GM20431 (cell line): ENCODE data around the gene SH2D3C.

Experiments used
- in situ Hi-C: fragments of 300-500 bp; cut with MseI, MboI; formaldehyde crosslinking; loops from one replicate; pipeline ENCODE4 v1.15.0; 2020; ENCODE audit warnings: low sequenced_read_pairs; ENCODE audit not compliant: unreplicated experiment

The SH2D3C gene

DNA sequence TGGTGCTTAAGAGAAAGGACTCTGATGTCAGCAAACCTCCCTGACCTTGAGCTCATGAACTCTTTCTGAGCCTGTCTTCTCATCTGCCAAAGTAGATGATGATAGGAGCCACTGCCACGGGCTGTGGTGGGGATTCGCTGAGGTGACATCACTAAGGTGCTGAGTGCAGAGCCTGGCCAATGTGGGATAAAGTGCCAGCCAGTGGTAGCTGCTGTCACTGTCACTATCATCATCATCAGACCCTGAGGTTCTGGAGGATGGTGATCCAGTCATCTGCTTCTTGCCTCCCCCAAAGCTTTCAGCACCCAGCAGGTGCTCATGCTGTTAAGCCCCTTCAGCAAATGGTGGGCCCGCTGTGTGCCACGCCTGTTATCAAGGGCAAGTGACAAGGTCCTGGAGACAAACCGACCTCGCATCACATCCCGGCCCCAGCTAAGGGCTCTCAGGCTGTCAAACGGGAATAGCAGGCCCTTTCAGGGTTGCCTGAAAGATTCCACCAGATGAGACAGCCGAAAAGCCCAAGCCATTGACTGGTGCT is 30.6 kb upstream of the SH2D3C start:
- in situ Hi-C loops = no loop called here

DNA sequence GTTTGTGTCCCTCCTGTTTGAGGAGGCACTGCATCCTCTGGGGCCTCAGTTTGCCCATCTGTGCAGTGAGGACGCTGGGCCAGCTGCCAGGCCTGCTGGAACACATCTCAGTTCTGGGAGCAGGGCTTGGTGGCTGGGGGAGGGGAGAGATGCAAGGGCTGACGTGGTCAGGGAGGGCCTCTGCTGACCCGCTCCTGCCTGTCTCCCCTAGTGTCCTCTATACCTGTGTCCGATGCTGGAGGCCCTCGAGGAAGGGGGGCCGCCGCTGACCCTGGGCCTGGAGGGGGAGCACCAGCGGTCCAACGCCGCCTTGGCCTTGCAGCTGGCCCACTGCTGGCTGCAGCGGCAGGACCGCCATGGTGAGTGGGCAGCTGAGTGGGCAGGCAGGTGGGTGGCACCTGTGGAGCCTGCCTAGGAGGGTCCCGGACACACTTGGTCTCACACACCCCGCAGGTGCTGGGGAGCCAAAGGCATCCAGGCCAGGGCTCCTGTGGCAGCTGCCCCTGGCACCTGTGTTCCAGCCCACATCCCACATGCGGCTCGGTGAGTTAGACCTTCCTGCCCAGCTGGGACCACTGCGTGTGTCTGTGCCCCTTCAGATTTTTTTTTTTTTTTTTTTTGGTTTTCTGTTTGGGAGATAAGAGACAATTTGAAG is 30.0 kb upstream of the SH2D3C start:
- in situ Hi-C loops = no loop called here

DNA sequence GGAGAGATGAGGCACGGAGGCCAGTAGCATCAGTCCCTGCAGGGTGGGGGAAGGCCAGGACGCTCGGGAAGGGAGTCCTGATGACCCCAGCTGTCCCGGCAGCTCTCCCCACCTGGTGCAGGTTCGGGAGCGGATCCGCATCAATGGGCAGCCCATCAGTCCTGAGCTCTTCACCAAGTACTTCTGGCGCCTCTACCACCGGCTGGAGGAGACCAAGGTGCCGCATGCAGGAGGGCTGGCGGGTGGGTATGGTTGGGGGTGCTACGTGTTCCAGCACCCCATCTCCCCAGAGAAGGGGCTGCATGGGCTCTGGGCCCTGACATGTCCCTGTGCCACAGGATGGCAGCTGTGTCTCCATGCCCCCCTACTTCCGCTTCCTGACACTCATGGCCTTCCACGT is 28.4 kb upstream of the SH2D3C start:
- in situ Hi-C loops = no loop called here

DNA sequence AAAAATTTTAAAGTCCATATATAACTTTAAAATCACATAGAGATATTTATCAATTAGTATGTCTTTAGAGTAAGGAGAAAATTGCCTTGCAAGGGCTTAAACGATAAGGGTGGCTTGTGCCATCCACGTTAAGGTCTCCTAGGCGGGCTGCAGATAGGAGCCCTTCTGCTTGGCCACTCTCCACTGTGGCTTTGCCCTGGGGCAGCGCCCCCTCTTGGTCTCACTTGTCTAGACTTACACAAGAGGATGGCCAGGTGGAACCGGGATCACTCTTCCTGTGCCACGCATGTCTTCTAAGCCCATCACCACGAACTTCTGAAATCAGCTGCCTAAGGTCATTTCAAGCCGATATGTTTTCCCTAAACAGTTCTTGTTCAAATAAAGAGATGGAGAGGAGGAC is 27.2 kb upstream of the SH2D3C start:
- in situ Hi-C loops = no loop called here

DNA sequence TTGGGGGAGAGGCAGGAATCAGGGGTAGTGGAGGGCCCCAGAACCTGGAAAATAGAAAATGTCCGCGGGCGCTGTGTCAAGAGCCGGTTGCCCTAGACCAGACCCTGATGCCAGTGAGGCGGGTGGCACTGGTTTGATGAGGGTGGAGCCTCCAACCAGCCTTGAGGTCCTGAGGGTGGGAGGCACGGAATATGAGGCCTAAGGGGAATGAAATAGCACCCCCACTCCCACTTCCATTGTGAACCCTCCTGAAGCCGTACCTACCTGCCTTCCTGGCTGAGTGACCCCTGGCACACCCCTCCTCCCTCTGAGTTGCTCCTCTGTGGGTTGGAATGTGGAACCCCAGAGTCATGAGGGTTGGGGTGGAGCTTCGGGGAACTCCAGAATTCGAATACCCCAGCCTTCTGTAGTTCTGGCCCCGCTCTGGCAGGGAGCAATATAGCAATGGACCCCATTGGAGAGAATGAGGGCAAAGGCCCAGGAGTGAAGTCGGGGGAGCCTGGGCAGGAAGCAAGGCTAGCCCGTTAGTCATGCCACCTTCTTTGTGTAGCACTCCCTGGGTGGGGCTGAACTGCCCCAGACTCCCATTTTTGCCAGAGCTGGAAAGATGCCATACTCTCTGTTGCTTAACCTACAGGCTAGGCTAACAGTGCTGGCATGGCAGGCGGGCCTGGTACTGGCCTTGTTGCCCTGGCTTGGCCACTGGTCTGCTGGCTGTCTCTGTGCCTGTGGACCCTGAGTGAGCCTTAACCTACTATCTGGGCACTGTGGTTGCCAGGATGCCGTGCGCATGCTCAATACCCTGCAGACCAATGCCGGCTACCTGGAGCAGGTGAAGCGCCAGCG is 25.3 kb upstream of the SH2D3C start:
- in situ Hi-C loops = no loop called here

DNA sequence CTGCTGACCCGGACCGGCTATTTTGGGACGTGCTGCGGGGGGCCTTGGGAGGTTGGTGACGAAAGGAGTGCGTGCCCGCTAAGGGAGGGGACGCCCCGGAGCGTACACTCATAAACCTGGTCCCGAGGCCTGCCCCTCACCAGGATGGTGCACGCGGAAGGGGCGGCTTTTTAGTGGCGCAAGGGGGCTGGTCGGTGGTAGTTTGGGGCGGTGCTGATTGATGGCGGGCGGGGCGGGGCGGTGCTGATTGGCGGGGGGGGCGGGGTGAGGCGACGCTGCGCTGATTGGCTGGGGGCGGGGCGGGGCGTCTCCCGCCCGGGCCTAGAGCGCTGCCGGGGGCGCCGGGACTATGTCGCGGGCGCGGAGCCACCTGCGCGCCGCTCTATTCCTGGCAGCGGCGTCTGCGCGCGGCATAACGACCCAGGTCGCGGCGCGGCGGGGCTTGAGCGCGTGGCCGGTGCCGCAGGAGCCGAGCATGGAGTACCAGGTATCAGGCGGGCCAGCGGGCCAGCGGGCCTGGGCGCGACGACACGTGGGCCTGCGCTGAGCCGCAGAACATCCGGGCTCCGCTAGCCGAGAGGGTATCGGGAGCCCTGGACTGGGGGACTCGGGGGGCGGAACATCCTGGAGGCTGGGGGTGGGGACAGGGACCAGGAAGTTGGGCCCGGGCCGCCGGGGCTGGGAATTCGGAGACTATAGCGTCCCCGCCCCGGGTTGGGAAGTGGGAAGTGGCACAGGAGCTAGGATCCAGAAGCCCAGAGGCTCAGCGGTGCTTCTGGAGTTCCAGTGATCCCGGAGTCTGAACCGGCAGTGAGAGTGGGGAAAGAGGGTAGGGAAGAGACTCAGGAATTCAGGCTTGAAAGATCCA is 24.3 kb upstream of the SH2D3C start, which contains the start of gene FPGS:
Gene FPGS, plus strand, starts transcription at position 307 of the 868 bp plus-strand sequence. Its CDS starts 43 bp downstream, at position 350.
- in situ Hi-C loops = no loop called here

DNA sequence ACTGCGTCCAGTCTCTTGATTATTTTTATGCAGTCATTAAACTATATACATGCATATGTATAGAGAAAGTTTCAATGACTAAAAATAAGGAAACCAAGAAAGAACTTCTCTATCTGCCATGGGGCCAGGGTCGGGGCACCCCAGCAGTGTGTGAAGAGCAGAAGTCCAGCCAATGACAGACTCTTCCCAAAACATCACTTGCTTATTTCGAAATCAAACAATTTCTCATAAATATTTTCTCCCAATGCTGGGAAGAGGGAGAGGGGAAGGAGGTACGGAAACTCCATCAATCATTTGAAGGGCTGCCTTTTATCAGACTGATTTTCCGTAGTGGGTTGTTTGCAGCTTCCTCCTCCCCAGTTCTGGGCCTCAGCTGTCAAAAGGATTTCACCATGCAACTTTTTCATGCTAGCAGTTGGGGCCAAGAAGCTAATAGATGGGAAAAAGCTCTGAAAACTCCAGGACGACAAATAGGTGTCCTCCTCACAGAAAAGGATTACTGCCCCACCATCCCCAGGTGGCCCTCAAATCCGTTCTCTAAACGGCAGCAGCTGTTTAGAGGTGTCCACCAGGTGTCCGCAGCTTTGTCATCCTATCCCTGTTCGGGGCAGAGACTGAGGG is 23.6 kb upstream of the SH2D3C start:
- in situ Hi-C loops = no loop called here

DNA sequence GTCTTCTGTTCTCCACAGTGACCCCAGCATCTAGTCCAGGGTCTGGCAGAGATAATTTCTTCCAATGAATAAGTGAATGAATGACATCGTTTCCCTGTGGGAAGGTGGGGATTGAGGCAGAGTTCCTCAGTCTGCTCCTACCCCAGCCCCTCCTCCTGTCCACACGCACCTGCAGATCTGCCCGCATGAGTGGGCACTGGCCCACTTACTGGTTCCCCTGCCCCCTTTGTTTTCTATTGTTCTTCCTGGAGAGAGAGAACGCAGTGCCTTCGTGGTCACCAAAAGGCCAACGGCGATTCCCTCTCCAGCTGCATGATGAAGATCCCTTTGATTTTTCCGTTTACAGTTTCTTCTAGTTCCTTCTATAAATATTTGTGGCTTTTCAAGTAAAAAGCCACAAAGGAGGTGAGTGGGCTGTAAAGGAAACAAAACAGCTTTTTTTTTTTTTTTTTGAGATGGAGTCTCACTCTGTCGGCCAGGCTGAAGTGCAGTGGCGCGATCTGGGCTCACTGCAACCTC is 18.4 kb upstream of the SH2D3C start:
- in situ Hi-C loops = no loop called here

DNA sequence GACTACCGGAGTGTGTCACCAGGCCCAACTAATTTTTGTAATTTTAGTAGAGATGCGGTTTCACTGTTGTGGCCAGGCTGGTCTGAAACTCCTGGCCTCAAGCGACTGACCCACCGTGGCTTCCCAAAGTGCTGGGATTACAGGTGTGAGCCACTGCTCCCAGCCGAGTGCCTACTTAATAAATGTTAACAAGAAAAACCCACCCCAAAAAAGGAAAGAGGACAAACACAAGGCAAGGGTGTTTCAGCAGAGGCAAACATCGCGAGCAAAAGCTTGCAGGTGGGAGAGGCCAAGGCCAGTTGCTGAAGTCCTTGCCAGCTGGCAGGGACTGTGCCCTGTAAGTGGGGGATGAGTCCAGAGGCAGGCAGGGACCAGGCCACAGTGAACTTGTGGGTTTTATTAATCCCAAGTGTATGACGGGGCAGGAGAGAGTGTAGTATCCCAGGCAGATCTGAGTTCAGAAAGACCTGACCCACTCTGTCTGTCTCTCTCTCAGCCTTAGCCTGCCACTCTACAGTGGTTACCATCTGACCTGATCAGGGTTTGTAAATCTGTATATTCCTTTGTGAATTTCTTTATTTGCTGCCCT is 17.9 kb upstream of the SH2D3C start:
- in situ Hi-C loops = no loop called here

DNA sequence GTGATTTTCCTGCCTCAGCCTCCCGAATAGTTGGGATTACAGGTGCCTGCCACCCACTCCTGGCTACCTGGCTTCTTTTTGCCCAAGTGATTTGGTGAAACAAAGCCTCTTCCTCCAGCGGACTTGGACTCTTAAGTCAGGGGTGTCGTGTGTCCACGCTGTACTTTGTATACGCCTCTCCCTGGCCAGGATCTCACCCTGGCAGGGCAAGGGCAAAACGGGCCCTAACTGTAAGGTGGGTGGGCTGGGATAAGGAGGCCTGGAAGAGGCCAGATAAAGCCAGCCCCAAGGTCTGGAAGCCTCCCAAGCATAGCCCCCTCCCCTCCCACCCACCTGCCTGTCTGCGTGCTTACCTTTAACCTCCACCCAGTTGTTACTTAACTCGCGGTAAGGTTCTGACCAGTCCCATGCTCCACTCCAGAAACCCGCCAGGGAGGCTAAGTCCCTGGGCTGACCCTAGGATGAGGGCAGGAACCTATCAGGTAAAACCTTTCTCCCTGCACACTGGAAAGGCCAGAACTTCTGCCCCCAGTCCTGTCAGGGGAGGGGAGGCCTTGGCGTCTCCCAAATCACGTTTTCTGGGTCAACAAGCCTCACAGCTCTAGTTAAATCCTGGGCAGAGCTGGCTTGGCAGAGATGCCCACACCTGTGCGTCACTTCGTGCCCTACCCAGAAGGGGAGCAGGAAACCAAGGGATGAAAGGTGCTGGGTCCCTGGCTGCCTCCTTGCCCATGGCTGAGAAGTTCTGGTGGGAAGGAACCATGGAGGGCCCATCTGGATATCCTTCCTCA is 15.7 kb upstream of the SH2D3C start:
- in situ Hi-C loops = no loop called here

DNA sequence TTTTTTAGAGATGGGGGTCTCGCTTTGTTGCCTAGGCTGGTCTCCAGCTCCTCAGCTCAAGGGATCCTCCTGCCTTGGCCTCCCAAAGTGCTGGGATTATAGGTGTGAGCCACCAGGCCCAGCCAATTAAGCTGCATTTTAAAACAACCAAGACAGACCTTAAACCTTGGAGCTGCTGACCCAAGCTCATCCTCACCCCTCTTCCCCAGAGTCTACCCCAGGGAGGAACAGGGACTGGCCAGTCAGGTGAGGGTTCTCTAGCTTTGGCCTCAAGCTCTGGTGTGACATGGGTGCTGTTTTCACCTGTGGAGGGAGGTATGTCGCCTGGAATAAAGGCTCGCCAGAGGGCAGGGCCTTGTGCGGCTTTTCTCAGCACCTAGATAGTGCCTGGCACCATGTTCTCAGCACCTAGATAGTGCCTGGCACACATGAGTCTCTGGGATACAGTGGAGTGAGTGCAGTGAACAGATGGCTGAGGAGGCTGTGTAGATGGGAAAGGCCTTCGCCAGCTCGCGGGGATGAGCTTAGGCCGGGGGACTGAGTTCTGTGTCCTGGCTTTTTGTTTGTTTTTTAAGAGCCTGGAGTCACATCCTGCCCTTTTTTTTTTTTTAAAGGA is 14.7 kb upstream of the SH2D3C start:
- in situ Hi-C loops = no loop called here

DNA sequence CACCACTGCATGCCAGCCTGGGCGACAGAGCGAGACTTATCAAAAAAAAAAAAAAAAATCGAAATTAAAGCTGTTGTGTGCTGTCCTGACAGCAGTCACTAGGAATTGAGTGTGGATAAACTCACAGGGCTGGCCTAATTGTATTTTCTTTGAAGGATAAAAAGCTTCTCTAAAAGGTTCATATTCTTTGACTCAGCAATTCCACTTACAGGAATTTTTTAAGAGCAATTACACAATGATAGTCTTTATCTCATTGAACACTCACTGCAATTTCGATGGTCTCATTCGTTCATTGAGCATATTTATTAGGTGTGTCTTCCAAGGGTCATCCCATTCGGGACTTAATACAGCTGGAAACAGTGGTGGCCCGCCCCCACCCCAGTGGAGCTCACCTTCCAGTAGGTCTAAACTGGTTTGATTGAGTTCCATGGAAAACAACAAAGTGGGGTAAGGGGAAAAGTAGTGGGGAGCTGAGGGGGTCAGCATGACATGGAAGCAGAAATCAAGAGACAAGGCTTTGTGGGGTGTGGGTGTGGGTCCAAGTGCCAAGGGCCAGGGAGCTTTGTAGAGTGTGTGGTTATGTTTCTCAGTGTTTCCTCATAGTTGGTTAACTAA is 14.1 kb upstream of the SH2D3C start:
- in situ Hi-C loops = no loop called here

DNA sequence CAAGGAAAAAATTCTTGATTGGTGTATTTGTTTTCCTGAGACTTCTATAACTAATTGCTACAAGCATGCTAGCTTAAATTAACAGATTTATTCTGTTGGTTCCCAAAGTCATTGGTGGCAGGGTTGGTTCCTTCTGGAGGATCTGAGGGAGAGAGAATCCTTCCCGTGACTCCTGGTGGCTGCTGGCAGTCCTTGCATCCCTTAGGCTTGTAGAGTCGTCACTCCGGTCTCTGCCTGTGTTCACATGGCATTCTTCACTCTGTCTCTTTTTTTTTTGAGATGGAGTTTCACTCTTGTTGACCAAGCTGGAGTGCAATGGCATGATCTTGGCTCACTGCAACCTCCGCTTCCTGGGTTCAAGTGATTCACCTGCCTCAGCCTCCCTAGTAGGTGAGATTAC is 12.6 kb upstream of the SH2D3C start:
- in situ Hi-C loops = no loop called here

DNA sequence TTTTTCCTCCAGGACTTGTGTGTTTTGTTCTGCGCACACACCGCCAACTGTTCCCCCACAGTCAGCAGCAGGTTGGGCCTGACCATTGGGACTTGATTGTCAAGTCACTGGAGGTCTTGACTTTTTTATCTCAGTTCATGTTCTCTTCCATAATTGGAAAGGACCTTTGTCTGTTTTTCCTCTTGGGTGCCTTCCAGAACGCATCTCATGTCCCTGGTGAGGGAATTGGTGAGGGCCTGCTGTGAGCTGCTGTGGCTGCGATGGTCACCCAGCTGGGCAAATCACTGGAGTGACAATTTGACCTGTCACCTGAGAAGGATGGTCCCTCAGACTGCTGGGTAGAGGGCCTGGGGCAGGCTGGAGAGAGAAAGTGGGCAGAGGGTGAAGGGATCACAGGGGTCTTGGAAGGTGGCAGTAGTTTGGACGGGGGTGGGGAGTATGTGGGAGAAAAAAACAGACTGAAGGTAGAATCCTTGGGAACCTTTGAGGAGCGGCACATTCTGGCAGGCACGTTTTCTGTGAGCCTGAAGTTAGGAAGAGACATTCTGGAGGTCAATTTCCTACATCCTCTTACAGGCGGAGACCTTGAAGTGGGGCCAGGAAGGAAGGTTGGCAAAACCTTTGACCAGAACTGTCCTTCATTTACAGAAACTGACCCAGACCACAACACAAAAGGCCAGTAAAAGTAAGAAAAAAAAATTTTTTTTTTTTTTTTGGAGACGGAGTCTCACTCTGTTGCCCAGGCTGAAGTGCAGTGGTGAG is 11.8 kb upstream of the SH2D3C start:
- in situ Hi-C loops = no loop called here

DNA sequence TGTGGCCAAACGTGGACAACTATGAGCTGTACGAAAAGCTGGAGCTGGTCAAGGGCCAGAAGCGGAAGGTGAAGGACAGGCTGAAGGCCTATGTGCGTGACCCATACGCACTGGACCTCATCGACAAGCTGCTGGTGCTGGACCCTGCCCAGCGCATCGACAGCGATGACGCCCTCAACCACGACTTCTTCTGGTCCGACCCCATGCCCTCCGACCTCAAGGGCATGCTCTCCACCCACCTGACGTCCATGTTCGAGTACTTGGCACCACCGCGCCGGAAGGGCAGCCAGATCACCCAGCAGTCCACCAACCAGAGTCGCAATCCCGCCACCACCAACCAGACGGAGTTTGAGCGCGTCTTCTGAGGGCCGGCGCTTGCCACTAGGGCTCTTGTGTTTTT is 10.7 kb upstream of the SH2D3C start:
- in situ Hi-C loops = no loop called here

DNA sequence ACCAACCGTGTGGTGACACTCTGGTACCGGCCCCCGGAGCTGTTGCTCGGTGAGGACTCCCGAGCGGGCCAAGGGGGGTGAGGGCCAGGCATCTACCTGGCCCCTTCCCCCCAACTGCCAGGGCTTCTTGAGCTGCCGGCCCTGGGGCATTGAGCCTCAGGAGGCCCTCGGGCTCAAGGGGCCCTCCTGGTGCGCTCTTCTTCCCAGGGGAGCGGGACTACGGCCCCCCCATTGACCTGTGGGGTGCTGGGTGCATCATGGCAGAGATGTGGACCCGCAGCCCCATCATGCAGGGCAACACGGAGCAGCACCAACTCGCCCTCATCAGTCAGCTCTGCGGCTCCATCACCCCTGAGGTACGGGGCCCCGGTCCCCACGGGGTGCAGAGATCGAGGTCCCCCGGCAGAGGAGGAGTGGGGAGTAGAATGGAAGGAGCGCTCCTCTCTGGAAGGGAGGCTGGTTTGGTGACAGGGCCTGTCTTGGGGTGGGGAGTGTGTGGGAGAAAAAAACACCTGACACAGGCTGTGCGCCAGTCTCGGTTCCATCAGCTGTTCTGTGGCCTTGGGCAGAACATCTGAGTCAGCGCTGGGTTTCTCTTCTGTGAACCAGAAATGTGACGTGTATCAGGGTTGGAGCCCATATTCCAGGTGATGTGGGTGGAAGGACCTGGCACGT is 10.0 kb upstream of the SH2D3C start:
- in situ Hi-C loops = no loop called here

DNA sequence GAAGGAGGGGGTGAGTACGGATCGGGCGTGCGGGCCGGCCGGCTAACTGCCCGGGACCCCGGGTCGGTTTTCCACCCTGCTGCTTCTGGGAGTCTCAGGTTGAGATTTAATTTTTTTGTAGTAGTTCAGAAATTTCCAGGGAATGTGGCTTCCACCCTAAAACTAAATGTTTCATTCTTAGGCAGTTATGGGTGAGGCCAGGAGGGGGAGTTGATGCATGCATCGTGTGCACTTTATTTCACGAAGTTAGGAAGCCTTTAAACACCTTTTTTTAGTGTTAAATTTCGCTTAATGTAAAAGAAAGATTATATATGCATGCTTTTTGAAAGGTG is 8.3 kb upstream of the SH2D3C start:
- in situ Hi-C loops = no loop called here
